ENCODE measurements around the gene CCDC159.
"Not testable (repeated sequence)": the region's sequence is repeated elsewhere in the genome, so short reads cannot be mapped to it uniquely, and the experiment has no call there.

CCDC159 gene, protein sequence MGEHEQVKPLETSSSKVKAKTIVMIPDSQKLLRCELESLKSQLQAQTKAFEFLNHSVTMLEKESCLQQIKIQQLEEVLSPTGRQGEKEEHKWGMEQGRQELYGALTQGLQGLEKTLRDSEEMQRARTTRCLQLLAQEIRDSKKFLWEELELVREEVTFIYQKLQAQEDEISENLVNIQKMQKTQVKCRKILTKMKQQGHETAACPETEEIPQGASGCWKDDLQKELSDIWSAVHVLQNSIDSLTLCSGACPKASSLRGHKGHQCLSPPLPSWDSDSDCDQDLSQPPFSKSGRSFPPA

DNA sequence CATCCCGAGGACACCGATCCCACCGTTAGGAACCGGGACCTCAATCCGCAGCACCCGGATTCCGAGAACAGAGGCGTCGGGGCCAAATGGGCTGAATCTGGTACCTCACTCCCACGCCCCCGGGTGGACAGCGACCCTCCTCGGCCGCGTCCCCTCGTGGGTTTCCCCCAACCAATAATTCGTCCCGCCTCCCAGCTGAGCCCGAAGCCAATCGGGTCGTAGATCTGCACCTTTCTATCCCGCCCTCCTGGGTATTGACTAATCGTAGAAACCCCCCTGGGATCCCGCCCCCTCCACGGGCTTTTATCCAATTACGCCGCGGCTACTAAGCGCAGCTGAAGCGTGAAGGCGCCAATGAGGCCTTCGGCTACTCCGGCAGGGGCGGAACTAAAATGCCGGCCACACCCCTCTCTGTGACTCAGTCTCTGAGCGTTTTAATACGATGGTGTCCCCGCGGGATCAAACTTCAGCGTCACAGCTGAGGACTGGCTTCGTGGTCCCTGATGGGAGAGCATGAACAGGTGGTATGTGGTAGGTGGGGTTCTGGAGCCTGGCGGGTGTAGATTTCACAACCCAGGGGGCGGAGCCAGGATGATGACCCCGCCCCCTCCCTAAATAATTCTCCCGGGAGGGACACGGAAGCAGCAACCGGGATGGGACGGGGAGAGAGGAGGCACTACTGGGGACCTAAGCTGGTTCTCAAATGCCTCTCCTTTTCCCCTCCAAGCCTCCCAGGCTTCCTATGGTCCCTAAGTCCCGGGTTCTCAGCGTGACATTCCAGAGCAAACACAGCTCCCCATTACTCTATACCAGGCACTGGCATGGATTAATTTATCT is at the start of gene CCDC159, which contains the start of gene TMEM205:
Gene CCDC159 (plus strand): TSS at position 416 of the 837 bp plus-strand sequence. CDS start 88 bp downstream, at position 504.
Gene TMEM205 (minus strand): TSS at position 165 of the 837 bp plus-strand sequence. CDS start 649 bp downstream, outside the sequence.
- TF ChIP-seq, protein P1, sequence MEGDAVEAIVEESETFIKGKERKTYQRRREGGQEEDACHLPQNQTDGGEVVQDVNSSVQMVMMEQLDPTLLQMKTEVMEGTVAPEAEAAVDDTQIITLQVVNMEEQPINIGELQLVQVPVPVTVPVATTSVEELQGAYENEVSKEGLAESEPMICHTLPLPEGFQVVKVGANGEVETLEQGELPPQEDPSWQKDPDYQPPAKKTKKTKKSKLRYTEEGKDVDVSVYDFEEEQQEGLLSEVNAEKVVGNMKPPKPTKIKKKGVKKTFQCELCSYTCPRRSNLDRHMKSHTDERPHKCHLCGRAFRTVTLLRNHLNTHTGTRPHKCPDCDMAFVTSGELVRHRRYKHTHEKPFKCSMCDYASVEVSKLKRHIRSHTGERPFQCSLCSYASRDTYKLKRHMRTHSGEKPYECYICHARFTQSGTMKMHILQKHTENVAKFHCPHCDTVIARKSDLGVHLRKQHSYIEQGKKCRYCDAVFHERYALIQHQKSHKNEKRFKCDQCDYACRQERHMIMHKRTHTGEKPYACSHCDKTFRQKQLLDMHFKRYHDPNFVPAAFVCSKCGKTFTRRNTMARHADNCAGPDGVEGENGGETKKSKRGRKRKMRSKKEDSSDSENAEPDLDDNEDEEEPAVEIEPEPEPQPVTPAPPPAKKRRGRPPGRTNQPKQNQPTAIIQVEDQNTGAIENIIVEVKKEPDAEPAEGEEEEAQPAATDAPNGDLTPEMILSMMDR (conservative IDR thresholded peaks at IDR 0.05) = no peak
- peak within 1 kb of the TSS; percentile 92 for H3K27ac ChIP-seq

DNA sequence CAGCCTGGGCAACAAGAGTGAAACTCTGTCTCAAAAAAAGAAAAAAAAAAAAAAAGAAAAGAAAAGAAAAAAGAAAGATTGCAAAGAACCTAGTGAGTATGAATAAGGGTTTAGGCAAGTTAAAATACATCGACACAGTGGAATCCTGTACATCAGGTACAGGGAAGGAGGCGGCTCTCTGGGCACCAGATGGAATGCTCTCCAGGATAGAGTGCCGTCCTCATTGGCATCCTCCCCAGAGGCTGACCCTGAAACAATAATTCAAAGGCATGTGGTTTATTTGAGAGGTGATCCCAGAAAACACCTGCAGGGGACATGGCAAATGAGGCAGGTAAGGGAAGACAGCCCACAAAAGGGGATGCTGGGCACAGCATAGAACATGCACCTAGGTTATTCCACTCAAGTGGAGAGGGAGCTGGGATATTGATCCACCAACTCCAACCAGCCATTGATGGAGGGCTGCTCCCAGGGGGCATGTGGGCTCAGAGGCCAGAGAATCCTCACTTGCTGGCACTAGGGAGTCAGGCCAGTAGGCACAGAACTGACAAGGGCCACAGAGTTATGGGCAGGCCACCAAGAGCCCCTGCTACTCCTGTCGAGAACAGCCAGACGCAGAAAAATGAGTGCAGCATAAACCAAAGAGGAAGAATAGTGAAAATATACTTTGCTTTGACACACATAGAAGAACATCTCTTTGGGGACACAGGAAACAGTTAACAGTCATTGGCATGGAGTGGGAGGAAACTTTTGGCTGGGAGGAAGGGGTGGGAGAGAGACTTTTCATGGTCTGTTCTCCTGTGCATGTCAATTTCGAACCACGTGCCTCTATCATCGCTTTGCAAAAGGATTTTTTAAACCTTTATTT is 46.1 kb upstream of the CCDC159 start:
- no peak overlapping the region for H3K27ac ChIP-seq
- TF ChIP-seq, protein P1 (conservative IDR thresholded peaks at IDR 0.05) = no peak

DNA sequence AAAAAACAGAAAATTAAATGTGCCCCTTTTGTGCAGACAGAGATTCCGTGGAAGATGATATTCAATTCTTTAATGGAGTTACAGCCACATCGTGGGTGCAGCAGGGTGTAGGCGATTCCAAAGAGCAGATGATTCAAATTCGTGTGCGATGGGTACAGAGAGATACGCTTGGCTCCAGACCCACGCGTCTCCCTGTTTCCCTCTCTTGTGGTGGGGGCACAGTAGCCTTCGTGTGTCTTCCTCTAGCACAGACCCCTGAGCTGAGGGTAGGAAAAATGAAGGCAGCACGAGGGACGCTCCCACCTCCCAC is 45.6 kb upstream of the CCDC159 start:
- TF ChIP-seq, protein P1 (conservative IDR thresholded peaks at IDR 0.05) = no peak
- no peak overlapping the region for H3K27ac ChIP-seq

DNA sequence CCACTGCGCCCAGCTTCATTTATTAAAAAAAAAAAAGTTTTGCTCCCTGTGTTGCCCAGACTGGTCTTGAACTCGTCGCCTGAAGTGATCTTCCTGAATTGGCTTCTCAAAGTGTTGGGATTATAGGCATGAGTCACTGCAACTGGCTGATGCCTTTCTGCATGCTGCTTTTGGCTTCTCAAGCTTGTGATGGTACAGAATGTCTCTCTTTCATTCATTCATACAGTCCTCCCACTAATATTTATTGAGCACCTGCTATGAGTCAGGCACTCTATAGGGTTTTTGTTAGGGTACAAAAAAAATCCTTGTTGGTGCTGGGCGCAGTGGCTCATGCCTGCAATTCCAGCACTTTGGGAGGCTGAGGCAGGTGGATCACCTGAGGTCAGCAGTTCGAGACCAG is 41.4 kb upstream of the CCDC159 start:
- H3K27ac ChIP-seq = no peak overlapping the region
- TF ChIP-seq, protein P1 (conservative IDR thresholded peaks at IDR 0.05) = no peak

DNA sequence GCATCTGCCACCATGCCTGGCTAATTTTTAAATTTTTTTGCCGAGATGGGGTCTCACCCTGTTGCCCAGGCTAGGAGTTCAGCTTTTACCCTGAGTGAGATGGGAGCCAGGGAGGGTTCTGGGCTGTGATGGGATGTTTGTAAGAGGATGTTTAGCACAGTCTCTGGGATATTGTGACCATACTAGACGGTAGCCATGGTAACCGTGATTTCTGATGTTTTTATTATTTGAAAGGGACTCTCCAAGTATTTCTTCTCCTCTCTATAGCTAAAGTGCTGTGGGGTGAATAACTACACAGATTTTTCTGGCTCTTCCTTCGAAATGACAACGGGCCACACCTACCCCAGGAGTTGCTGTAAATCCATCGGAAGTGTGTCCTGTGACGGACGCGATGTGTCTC is 40.0 kb upstream of the CCDC159 start:
- no peak overlapping the region for H3K27ac ChIP-seq
- TF ChIP-seq, protein P1 (conservative IDR thresholded peaks at IDR 0.05) = no peak

DNA sequence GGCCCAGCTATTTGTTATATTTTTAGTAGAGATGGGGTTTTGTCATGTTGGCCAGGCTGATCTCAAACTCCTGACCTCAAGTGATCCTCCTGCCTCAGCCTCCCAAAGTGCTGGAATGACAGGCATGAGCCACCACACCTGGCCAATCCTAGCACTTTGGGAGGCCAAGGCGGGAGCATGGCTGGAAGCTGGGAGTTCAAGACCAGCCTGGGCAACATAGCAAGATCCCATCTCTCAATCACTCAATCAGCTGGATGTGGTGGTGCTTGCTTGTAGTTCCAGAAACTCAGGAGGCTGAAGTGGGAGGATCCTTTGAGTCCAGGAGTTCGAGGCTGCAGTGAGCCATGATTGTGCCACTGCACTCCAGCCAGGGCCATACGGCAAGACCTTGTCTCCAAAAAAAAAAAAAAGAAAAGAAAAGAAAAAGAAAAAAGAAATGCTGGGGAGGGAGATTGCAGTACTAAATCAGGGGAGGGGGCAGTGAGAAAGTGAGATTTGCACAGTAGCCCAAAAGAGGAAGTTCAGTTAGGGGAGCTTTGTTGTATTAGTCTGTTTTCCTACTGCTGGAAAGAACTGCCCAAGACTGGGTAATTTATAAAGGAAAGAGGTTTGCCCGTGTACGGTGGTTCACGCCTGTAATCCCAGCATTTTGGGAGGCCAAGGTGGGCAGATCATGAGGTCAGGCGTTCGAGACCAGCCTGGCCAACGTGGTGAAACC is 25.9 kb upstream of the CCDC159 start:
- not testable (repeated sequence) for H3K27ac ChIP-seq
